Measurements from ENCODE around the gene F13A1.

F13A1 gene

DNA sequence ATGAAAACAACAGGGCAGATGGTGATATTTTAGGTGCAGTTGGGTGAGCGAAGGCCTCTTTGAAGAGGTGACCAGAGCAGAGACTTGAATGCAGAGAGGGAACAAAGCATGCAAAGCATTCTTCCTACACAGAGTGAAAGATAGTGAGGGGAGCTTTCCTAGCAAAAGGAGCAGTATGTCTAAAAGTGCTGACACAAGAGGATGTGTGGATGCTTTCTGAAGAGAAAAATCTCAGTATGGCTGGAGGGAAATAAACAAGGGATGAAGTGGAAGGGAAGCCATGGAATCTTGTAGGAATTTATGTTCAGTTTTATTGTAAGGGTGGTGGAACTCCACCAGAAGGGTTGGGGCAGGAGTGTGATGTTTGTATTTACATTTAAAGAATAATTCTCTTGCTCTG is 128.6 kb downstream of the F13A1 start:
- no peak for ATAC-seq
- DNase-seq, result no peak

GRCh38 chr6:6191476-6191875 is 129.0 kb downstream of the F13A1 start:
- ATAC-seq, result no peak
- DNase-seq, result no peak

DNA sequence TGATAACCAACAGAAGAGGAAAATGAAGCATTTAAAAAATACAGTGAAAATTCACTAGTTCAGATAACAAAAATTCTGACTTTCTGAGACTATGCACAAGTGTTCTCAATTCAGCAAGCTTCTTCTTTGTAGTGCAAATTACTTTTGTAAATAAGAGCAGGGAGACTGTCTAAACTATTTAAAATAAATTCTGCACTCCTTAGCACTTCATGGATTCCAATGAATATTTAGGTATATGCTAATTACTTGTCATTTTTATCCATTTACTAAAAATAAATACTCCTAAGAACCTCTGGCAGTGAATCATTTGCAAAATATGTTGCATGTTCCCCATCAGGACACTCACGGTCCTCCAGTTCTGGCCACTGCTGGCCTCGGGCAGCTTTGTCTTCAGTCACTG is 139.8 kb downstream of the F13A1 start:
- no peak for ATAC-seq
- DNase-seq, result no peak

DNA sequence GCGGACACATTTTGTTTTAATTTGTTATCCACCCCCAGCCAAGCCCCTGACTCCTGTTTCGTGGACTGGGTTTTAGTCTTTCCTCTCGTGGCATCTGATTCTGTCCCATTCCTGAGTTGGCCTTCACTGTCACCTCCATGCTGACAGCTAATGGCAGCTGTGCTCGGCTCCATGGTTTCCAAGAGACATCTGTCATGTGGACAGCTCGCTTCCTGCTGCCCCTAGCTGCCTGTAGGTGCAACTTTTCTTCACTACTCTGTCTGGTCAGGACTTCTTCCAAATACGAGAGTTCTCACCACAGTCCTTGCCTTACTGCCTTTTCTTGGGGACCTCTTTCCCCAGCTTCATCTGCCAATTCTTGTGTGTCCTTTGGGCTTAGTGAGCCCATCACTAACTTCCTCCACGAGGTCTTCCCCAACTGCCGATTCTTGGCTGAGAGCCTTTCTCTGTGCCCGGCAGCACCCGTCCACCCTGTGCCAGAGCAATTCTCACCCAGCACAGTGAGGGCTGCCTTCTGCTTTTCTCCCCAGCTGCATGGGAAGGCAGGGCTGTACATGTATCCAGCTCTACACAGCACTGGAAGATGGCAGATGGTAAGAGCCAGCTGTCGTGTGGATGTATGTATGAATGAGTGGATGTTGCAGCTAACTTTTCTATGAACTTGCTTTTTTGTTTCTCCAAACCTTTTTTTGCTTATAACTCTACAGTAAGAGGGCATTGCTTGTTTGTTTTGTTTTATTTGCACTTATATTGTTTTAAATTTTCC is 140.4 kb downstream of the F13A1 start:
- DNase-seq (no peak), ATAC-seq (no peak)

DNA sequence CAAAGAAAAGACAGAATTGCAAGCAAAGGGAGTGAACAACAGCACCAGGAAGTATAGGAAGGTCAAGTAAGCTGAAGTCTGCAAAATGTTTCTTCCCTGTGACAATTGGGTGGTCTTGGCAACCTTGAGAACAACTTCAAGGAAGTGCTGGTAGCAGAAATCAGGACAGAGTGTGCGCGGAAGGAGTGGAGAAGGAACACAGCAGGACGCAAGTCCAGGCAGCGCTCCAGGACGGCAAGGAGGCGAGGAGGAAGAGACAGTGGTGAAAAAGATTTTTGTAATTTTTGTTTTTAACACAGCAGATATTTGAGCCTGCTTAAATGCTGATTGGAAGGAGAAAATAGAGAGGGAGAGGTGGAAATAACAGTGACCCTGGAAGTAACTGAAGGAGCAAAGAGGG is 141.7 kb downstream of the F13A1 start:
- DNase-seq, result no peak
- ATAC-seq, result no peak

DNA sequence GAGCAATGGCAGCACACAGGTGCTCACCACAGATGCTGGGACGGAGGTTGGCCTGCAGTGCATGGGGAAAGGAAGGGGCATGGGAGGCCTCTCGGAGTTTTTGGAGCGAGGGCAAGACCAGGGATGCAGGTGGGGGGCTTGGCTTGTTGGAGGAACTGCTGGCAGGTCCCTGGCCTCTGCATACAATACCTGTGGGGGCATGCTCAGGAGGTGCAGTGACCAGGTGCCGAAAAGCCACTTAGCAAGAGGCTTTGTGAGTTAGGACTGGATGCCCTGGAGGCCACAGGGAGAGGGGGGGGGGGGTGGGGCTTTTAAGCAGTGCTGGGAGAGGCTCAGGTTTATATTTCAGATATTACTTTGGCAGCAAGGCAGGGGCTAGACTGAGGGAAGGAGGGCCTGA is 142.7 kb downstream of the F13A1 start:
- no peak for DNase-seq
- ATAC-seq, result no peak

DNA sequence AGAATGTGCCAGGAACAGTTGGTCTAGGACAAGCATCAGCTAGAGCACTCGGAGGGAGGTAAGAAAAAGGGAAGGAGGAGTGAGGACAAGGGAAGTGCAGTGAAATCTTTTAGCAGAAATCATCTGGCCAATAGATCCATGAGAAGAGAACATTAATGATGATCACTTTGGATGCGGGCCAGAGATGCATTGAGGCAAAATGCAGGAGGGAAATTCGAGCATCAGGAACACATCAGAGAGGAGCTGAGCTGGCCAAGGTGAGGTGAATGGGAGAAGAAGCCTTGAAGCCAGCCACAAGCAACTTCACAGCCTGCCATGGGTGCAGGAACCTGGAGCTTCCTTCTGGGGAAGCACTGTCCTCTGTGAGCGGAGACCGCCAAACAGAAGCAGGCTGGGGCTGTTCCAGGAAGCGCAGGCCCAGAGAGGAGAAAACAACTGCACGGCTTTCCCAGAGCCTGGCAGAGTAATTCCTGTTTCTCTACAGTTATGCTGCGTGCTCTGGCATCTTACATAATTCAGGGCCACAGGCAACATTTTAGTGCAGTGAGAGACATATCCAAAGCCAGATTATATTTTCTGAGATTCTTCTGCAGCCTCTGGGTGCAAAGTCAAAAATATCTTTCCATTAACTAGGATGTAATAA is 143.8 kb downstream of the F13A1 start:
- DNase-seq, result no peak

DNA sequence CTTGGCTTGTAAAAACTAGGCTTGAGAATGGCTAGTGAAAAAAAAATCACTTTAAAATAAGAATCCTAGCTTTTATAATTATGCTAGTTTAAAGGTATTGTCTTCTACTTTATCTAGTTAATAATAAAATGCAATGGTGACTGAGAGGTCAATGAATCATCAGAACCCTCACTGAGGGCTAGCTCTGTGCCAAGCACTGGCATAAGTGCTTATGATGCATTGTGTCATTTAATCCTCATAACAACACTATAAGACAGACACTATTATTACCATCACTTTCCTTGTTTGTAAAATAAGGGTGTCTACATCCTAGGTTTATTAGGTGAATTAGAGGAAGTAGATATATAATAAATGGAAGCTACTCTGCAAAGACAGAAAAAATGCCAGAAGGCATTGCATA is 144.3 kb downstream of the F13A1 start:
- DNase-seq, result no peak
- no peak for ATAC-seq

More for the DNA sequence above, 143.8 kb downstream of the F13A1 start:
- ATAC-seq, result no peak

DNA sequence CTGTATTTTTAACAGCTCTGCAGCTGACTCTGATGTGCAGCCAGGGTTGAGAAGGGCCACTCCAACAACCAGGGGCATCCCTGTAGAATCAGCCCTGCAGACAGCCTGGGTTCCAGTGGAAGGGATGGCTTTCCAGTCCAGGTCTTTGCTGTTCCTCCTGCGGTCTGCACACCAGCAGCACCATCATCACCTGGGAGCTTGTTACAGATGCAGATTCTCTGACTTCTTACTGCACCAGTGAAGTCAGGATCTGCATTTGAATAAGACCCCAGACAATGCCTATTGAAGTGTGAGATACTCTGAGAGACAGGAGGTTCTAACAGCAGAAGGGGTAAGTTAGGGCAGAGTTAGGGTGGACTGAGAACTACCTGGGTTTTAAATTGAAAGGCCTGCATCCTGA is 151.3 kb downstream of the F13A1 start:
- ATAC-seq, result no peak

DNA sequence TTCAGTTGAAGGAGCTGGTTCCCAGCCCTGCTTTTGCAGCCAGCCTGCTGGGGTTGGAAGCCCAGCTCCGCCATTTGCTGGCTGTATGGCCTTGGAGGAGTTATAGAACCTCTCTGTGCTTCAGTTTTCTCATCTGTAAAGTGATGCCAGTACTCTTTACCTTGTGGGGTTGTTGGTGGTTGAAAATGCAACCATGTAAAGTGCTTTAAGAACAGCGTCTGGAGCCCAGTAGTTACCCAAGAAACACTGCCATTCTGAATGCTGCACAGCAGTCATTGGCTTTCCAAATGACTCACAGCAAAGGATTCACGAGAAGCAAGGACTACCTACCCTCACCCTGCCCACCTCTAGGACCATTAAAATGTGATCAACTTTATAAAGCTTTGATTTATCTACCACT is 154.4 kb downstream of the F13A1 start:
- no peak for ATAC-seq
- DNase-seq, result no peak

More for the DNA sequence above, 151.3 kb downstream of the F13A1 start:
- DNase-seq, result no peak

DNA sequence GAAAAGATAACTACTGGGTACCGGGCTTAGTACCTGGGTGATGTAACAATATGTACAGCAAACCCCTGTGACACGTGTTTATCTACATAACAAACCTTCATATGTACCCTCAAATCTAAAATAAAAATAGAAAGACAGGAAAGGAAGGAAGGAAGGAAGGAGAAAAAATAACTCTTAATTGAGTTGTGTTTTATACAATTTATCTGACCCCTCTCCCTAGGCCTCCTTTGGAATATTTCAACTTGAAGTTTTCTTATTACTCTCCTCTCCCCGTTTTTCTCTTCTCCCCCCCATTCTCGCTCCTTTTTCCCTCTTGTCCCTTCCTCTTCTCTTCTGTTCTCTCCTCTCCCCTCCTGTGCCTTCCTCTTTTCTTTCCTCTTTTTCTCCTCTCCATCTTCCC is 156.1 kb downstream of the F13A1 start:
- DNase-seq (no peak), ATAC-seq (no peak)

- no peak for ATAC-seq
- DNase-seq, result no peak
Measured at GRCh38 chr6:6154335-6154734, 166.1 kb downstream of the F13A1 start.

- ATAC-seq (no peak), DNase-seq (no peak)
Measured at GRCh38 chr6:6152060-6152459, 168.4 kb downstream of the F13A1 start.

DNA sequence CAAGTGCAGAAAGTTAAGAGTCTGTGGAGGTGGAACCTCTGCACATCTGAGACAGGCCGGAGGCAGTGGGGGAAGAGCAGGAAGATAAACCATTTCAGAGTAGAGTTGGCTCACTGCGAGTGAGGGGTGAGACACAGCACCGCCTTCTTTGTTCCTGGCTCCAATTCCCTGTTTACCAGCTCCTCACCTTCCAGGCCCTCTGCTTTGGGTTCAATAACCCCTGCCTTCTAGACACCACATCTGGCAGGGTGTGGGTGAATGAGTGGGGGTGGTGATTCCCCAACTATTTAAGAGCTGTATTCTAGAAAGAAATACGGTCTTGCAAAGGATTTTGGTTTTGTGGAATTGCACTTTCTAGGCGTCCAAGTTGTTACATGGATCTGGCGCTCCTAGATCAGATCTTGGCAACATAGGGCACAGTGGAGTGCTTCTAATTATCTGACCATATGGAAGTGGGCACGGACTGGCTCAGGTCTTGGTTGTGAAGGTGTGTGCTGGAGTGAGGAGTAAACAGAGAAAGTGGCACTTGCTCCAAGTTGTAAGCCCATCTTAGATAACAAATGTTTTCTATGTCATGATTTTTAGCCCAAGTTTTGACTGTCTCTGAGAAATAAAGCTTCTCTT is 172.2 kb downstream of the F13A1 start:
- no peak for DNase-seq
- ATAC-seq, result no peak

DNA sequence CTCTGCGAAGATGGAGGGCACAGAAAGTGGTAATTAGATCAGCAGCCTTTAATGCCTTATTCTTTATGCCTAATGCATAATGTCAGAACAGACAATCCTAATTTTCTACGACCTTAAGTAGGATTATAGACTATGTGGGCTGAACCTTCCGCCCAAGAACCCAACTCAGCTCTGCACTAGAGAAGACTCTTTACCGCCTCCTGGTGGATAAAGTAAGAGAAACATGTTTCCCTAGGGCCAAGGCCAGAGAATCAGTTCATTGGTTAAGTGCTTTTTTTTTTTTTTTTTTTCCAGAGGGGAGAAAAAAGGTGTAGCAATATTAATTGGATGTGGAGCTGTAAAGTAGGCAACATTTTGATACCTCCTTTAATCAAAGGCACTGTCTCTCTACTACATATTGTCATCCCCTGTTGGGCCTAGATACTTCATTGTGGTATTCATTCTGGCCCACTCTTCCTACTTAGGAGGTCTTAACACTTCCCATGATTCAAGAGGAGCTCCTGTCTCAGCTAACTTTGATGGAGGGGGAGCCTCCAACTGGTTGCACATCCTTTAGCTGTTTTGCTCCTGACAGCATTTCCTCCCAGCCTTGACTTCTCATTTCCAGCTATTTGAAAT is 188.9 kb downstream of the F13A1 start:
- ATAC-seq (no peak), DNase-seq (no peak)

DNA sequence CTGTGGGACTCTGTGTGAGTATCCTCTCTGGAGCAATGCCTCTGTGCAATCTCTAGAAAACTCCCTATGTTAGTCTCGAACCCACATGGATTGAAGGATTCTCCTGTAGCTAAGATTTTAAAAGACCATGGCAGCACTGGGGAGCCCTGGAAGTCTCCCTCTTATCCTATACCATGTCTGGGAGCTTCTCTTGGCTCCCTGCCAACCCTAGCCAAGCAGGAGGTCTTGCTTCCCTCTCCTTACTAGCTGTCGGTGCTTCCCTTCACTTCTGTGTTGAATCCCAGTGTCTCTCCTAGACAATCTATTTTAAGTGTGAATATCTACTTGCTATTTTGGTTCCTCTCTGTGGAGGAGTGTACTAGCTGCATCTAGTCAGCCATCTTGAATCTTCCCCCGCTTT is 195.0 kb downstream of the F13A1 start:
- no peak for ATAC-seq

DNA sequence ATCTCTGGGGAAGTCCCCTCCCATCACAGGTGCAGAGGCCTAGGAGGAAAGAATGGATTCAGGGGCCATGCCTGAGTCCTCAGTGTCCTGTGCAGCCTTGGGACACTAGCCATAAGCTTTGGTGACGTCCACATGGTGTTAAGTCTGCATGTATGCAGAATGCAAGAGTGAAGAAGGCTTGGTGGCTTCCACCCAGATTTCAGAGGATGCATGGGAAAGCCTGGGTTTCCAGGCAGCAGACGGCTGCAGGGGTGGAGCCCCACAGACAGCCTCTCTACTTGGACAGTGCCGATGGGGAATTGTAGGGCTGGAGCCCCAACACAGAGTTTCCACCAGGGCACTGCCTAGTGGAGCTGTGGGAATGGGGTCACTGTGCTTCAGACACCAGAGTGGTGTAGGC is 196.7 kb downstream of the F13A1 start:
- ATAC-seq, result no peak
- no peak for DNase-seq

More for the DNA sequence above, 195.0 kb downstream of the F13A1 start:
- DNase-seq, result no peak

DNA sequence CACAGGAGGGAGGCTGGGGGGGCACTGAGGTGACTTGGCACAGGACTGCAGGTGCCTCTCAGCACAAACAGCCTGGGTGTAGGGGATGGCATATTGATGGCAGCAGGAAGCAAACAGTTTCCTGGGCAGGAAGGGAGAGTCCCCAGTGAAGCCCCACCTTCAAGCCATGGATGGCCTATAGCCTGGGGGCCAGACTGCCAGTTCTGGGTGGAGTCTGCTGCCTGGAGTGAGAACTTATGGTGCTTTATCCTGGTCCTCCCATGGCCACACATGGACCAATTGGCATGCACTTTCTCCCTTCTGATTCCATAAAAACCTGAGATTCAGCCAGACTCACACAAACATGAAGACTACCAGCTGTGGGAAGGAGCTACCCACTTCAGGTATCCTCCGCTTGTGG is 198.5 kb downstream of the F13A1 start:
- DNase-seq, result no peak

DNA sequence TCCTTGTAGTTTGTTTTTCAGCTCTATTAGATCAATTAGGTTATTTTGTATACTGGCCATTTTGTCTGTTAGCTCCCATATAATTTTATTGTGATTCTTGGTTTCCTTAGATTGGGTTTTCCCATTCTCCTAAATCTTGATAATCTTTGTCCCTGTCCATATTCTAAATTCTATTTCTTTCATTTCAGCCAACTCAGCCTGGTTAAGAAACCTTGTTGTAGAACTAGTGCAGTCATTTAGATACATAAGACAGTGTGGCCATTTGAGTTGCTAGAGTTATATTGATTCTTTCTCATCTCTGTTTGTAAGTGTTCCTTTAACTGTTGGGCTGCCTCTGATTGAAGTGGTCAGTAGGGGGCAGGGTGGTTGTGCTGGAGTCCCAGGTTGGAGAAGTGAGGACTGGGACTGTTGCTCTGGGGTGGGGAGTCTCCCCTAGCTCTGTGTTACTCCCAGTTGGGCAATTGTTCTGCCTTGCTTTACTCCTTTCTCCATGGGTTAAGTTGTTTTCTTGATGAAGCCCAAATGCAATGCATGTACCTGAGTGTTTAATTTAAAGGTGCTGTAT is 214.9 kb downstream of the F13A1 start:
- ATAC-seq, result no peak
- no peak for DNase-seq

More for the DNA sequence above, 198.5 kb downstream of the F13A1 start:
- ATAC-seq, result no peak

All from stimulated activated naive CD8-positive, alpha-beta T cell treated with anti-CD3 and anti-CD28 coated beads, Interleukin-15, Interleukin-2, amounts not matched to agents 100 U/mL and 50 U/mL, for 24 hours (primary cell).